HG03280 (cell line): ENCODE data around the gene RAB3GAP1.
"Not testable (repeated sequence)": the region's sequence is repeated elsewhere in the genome, so short reads cannot be mapped to it uniquely, and the experiment has no call there.

Experiments
- ATAC-seq: cut with Tn5 transposase; IDR thresholded peaks from one replicate; pipeline ENCODE4 v1.9.1; 2021; ENCODE audit warnings: mild to moderate bottlenecking, moderate library complexity; ENCODE audit not compliant: unreplicated experiment

The RAB3GAP1 gene

DNA sequence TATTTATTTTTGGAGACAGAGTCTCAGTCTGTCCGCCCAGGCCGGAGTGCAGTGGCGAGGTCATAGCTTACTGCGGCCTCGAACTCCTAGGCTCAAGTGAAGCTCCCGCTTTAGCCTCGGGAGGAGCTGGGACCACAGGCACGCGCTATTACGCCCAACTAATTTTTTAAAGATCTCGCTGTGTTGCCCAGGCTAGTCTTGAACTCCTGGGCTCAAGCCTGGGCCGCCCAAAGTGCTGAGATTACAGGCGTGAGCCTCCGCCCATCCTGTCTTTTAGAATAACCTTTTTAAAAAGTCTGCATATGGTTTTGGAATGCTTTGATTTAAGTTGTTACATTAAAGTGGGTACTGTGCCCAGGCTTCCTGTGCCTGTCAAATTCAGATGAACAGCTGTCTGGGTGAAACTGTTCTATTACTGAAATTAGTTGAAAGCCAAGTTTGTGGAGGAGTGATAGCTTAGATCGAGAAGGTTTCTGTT is 944 bp downstream of the RAB3GAP1 start:
- ATAC-seq: peak; percentile 41

DNA sequence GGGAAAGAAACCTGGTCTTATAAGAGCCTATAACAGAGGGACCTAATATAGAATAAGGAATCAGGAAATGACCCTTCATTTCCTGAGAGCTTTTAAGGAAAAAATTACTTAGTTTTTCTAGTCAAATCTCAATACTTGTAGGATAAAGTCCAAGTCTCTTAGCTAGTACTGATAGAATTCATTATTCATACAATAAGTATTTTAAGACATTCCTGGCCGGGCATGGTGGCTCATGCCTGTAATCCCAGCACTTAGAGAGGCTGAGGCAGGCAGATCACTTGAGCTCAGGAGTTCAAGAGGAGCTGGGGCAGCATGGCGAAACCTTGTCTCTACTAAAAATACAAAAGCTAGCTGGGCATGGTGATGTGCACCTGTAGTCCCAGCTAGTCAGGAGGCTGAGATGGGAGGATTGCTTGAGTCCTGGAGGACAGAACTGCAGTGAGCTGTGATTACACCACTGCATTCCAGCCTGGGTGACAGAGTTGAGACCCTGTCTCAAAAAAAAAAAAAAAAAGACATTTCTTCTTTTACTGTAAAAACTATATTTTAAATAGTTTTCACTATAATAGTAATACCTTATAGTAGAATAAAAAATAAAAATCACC is 3.2 kb downstream of the RAB3GAP1 start:
- no peak for ATAC-seq

- ATAC-seq: no peak
These were observed 4.7 kb downstream of the RAB3GAP1 start for GRCh38 chr2:135056790-135057189.

- ATAC-seq: no peak
These were observed 7.5 kb downstream of the RAB3GAP1 start for GRCh38 chr2:135059577-135059976.

DNA sequence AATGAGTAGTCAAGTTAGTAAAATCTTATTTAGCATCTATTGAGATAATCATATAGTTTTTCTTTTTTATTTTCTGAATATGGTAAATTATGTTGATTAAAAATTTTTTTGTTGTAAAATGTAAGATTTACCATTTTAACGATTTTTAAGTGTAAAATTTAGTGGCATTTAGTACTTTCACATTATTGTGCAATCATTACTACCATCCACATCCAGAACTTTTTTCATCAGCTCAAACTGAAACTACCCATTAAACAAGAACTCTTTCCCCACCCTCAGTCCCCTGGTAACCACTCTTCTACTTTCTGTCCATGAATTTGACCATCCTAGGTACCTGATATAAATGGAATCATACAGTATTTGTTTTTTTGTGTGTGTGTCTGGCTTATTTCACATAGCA is 11.1 kb downstream of the RAB3GAP1 start:
- no peak for ATAC-seq

GRCh38 chr2:135064149-135064548 is 12.1 kb downstream of the RAB3GAP1 start:
- ATAC-seq: no peak

GRCh38 chr2:135066710-135067109 is 14.6 kb downstream of the RAB3GAP1 start:
- no peak for ATAC-seq

DNA sequence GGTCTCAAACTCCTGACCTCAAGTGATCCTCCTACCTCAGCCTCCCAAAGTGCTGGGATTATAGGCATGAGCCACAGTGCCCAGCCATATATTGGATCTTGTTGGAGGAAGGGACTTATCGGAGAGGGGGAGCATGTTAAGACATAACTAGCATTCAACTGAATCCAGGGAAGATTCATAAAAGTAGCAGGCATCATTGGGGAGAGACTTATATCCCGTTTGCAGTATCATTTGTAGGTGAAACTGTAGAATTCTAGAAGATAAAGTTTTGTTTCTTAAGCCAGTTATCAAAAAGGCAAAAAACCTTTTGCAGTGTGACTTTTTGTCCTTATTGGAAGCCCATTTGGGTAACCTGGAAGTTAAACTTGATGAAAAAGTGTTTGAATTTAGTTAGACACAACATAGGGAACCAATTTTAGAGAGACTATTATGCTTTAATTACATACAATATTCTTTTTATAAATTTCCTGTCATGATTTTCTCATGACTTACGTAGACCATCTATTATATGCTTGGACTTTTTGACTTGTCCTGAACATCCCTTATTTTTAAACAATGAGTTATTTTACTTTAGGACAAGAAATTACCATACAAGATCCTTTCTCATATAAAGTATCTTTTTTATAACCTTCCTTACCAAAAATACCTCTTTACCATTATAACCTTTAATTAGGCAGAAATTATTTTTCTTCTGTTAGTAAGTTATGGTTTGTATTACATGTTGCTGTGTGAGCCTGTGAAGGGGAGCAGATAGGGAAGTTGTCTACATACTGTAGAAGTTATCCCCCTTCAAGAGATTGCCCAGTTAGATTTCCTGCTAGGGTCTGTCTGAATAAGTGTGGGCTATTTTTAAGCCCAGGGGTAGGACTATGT is 20.3 kb downstream of the RAB3GAP1 start:
- no peak for ATAC-seq

DNA sequence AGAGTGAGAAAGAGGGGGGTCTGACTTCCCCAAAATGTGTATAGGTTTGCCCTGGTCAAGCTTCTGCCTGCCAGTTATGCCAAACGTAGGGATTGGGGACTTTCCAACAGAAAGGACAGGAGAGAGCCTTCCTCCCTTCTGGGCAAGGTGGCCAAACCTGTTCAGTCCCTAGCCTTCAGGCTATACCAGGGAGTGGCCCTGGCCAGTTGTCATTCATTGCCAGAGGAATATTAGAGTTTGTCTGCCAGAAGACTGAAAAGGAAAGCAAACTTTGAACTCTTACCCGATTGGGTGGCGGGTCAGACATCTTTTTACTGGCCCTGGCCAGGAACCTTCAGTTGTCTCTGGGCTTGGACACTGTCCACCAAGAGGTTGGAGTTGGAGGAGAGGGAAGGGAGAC is 22.1 kb downstream of the RAB3GAP1 start:
- no peak for ATAC-seq

- ATAC-seq: no peak
These were observed 24.5 kb downstream of the RAB3GAP1 start for GRCh38 chr2:135076556-135076955.

- ATAC-seq: no peak
These were observed 26.3 kb downstream of the RAB3GAP1 start for GRCh38 chr2:135078417-135078816.

- no peak for ATAC-seq
These were observed 34.1 kb downstream of the RAB3GAP1 start for GRCh38 chr2:135086222-135086621.

DNA sequence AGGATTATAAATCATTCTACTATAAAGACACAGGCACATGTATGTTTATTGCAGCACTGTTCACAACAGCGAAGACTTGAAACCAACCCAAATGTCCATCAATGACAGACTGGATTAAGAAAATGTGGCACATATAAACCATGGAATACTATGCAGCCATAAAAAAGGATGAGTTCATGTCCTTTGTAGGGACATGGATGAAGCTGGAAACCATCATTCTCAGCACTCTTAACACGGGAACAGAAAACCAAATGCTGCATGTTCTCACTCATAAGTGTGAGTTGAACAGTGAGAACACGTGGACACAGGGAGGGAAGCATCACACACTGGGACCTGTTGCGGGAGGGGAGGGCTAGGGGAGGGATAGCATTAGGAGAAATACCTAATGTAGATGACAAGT is 37.5 kb downstream of the RAB3GAP1 start:
- ATAC-seq: not testable (repeated sequence)

GRCh38 chr2:135091681-135092080 is 39.6 kb downstream of the RAB3GAP1 start:
- ATAC-seq: no peak

- ATAC-seq: no peak
These were observed 41.1 kb downstream of the RAB3GAP1 start for GRCh38 chr2:135093193-135093592.

- ATAC-seq: no peak
These were observed 41.7 kb downstream of the RAB3GAP1 start for GRCh38 chr2:135093670-135094330.

DNA sequence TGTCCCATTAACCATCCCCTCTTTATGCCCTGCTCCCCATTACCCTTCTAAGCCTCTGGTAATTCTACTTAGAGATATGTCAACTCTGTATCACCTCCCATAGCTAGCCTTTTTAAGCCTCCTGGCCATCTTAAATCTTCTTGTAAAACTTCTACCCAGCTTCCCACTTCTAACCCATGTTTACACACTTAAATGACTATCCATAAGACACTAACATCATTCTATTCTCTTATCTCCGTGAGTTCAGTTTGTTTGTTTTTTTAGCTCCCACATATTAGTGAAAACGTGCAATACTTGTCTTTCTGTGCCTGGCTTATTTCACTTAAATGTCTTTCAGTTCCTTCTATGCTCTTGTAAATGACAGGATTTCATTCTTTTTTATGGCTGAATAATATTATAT is 42.4 kb downstream of the RAB3GAP1 start:
- no peak for ATAC-seq

GRCh38 chr2:135095591-135095990 is 43.5 kb downstream of the RAB3GAP1 start:
- ATAC-seq: no peak

- ATAC-seq: no peak
These were observed 44.8 kb downstream of the RAB3GAP1 start for GRCh38 chr2:135096665-135097446.

GRCh38 chr2:135097532-135098231 is 45.6 kb downstream of the RAB3GAP1 start:
- ATAC-seq: no peak
